HL-60 (cell line): ENCODE results near the gene RPL12.

Experiments used
- DNase-seq, 2 experiments: peaks; one replicate each; pipeline ENCODE4 v3.0.0-alpha.2; 2010 to 2020; ENCODE audit warnings: low read depth in 1 of 2, low spot score in 1 of 2
- H3K27ac ChIP-seq: fragments of 250-450 bp; sonication (Bioruptor Pico); replicated peaks from 2 replicates; pipeline ENCODE4 v1.5.1; 2020; ENCODE audit warnings: mild to moderate bottlenecking, moderate library complexity
- H3K27me3 ChIP-seq: fragments of 250-450 bp; sonication (Bioruptor Pico); 2 replicates; pipeline ENCODE4 v1.5.1; 2021; ENCODE audit warnings: mild to moderate bottlenecking, moderate library complexity; ENCODE audit not compliant: insufficient read depth, poor library complexity, severe bottlenecking
- H3K4me3 ChIP-seq: replicated peaks from 2 replicates; pipeline ENCODE4 v1.5.1; 2011; ENCODE audit warnings: mild to moderate bottlenecking, control low read depth, low read length; ENCODE audit not compliant: insufficient read depth
- GABPA ChIP-seq: IDR thresholded peaks from 2 replicates; pipeline ENCODE4 v1.6.1; 2012; ENCODE audit warnings: low read depth
- POLR2AphosphoS5 ChIP-seq: IDR thresholded peaks from 2 replicates; pipeline ENCODE4 v1.6.1; 2012; ENCODE audit warnings: low read depth
- SPI1 ChIP-seq: IDR thresholded peaks from 2 replicates; pipeline ENCODE4 v1.6.1; 2012; ENCODE audit warnings: low read depth, mild to moderate bottlenecking, borderline replicate concordance
- long read RNA-seq: library from polyadenylated mRNA; unstranded; transcript quantifications from one replicate; pipeline ENCODE4 v2.0.0, GENCODE V29; 2020
- TF ChIP-seq, protein P1 (sequence below): IDR thresholded peaks from one replicate; pipeline ENCODE4 v1.5.1; 2011; ENCODE audit warnings: low read length, control low read depth, inconsistent platforms; ENCODE audit not compliant: insufficient read depth
- TF ChIP-seq, protein P2 (sequence below): IDR thresholded peaks from 2 replicates; pipeline ENCODE4 v1.6.1; 2012; ENCODE audit warnings: low read depth; ENCODE audit not compliant: insufficient replicate concordance

RPL12 gene
- long read RNA-seq, transcript RPL12-204 (7 exons, 864 nt) = minor isoform, 147 of 1,227 reads
- long read RNA-seq, transcript RPL12-201 (7 exons, 633 nt) = major isoform, 915 of 1,227 reads
- long read RNA-seq, partial matches to known transcripts = 139 of 1,227 reads
- long read RNA-seq, other reads (novel, unspliced or antisense) = 20 of 1,227 reads

GRCh38 chr9:127450830-127451607 lies at the start of gene RPL12, which contains the start of gene LRSAM1:
RPL12 (minus strand) TSS chr9:127451406; CDS start chr9:127451317, 89 bp downstream.
LRSAM1 (plus strand) TSS chr9:127451510; CDS start chr9:127454528, 3,018 bp downstream.
- TF ChIP-seq, protein P1, sequence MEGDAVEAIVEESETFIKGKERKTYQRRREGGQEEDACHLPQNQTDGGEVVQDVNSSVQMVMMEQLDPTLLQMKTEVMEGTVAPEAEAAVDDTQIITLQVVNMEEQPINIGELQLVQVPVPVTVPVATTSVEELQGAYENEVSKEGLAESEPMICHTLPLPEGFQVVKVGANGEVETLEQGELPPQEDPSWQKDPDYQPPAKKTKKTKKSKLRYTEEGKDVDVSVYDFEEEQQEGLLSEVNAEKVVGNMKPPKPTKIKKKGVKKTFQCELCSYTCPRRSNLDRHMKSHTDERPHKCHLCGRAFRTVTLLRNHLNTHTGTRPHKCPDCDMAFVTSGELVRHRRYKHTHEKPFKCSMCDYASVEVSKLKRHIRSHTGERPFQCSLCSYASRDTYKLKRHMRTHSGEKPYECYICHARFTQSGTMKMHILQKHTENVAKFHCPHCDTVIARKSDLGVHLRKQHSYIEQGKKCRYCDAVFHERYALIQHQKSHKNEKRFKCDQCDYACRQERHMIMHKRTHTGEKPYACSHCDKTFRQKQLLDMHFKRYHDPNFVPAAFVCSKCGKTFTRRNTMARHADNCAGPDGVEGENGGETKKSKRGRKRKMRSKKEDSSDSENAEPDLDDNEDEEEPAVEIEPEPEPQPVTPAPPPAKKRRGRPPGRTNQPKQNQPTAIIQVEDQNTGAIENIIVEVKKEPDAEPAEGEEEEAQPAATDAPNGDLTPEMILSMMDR = no peak
- TF ChIP-seq, protein P2, sequence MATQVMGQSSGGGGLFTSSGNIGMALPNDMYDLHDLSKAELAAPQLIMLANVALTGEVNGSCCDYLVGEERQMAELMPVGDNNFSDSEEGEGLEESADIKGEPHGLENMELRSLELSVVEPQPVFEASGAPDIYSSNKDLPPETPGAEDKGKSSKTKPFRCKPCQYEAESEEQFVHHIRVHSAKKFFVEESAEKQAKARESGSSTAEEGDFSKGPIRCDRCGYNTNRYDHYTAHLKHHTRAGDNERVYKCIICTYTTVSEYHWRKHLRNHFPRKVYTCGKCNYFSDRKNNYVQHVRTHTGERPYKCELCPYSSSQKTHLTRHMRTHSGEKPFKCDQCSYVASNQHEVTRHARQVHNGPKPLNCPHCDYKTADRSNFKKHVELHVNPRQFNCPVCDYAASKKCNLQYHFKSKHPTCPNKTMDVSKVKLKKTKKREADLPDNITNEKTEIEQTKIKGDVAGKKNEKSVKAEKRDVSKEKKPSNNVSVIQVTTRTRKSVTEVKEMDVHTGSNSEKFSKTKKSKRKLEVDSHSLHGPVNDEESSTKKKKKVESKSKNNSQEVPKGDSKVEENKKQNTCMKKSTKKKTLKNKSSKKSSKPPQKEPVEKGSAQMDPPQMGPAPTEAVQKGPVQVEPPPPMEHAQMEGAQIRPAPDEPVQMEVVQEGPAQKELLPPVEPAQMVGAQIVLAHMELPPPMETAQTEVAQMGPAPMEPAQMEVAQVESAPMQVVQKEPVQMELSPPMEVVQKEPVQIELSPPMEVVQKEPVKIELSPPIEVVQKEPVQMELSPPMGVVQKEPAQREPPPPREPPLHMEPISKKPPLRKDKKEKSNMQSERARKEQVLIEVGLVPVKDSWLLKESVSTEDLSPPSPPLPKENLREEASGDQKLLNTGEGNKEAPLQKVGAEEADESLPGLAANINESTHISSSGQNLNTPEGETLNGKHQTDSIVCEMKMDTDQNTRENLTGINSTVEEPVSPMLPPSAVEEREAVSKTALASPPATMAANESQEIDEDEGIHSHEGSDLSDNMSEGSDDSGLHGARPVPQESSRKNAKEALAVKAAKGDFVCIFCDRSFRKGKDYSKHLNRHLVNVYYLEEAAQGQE = peak; percentile 84
- peak; percentile 99 for TF ChIP-seq POLR2AphosphoS5
- TF ChIP-seq GABPA = 0 out of 2 replicates have a peak, but pooled peaks have one; percentile 46
- no peak; the same call in 1 of the 2 replicates for TF ChIP-seq SPI1
- Histone ChIP-seq H3K4me3 (peak within 1 kb of the TSS; percentile 83), H3K27me3 (no peaks in the 10 kb centered on the region), H3K27ac (peak within 1 kb of the TSS; percentile 94)
- peak; percentile 95 for DNase-seq

GRCh38 chr9:127500862-127501261 lies 49.7 kb upstream of the RPL12 start:
- H3K4me3 ChIP-seq = no peak overlapping the region
- no peak for DNase-seq
- H3K27me3 ChIP-seq = no peaks in the 10 kb centered on the region
- H3K27ac ChIP-seq = no peak overlapping the region
- TF ChIP-seq, protein P2 = no peak
- no peak for TF ChIP-seq SPI1
- TF ChIP-seq POLR2AphosphoS5 = no peak
- TF ChIP-seq, protein P1 = no peak
- TF ChIP-seq GABPA = no peak

DNA sequence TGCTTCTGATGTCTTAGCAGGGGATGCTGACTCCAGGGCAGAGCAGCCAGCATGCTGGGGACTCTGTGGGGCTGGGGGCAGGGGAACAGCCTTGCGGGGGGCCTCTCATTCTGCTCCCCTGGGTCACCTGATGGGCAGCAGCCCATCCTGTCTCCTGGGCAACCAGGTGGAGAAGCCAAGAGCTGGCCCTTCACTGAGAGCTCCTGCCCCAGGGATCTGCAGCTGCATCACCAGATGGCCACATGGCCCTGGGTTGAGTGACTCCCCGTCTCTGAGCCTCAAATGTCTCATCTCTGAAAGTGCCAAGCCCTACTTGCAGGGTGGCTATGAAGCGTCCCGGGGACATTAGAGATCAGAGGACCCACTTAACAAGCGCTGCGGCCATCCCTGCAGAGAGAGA lies 49.2 kb upstream of the RPL12 start:
- no peak for TF ChIP-seq GABPA
- TF ChIP-seq POLR2AphosphoS5 = no peak
- TF ChIP-seq, protein P2 = no peak
- no peak for TF ChIP-seq SPI1
- TF ChIP-seq, protein P1 = no peak
- H3K4me3 ChIP-seq = no peak overlapping the region
- no peak for DNase-seq
- H3K27me3 ChIP-seq = no peaks in the 10 kb centered on the region
- no peak overlapping the region for H3K27ac ChIP-seq
